Activated naive CD8-positive, alpha-beta T cell treated with anti-CD3 and anti-CD28 coated beads, Interleukin-2, amount 50 U/mL, for 24 hours (primary cell): ENCODE measurements around the gene NPDC1.

Source experiments
- ATAC-seq: fragments of 150-1000 bp; cut with Tn5 transposase; one replicate; pipeline ENCODE4 v1.10.0; 2021
- DNase-seq: peaks from one replicate; pipeline ENCODE4 v3.0.0; 2021
- H3K27ac Mint-ChIP-seq: one replicate; pipeline ENCODE4 v1.8.0; 2021; ENCODE audit warnings: mild to moderate bottlenecking, mixed read lengths
- H3K27me3 Mint-ChIP-seq: one replicate; pipeline ENCODE4 v1.8.0; 2021; ENCODE audit warnings: mixed read lengths
- H3K36me3 Mint-ChIP-seq: one replicate; pipeline ENCODE4 v1.8.0; 2021; ENCODE audit warnings: low read depth, mixed read lengths
- H3K4me1 Mint-ChIP-seq: one replicate; pipeline ENCODE4 v1.8.0; 2021; ENCODE audit warnings: mixed read lengths
- H3K4me3 Mint-ChIP-seq: one replicate; pipeline ENCODE4 v1.8.0; 2021; ENCODE audit warnings: mild to moderate bottlenecking, moderate library complexity, mixed read lengths
- H3K9me3 Mint-ChIP-seq: one replicate; pipeline ENCODE4 v1.8.0; 2021; ENCODE audit warnings: mixed read lengths

NPDC1 gene

GRCh38 chr9:137000177-137000930, 45.6 kb downstream of the NPDC1 start:
- Mint-ChIP-seq H3K4me3 (peak overlapping the region; percentile 58), H3K27me3 (peaks cover 5% of the 10 kb centered on the region), H3K4me1 (peaks cover 49% of the 10 kb centered on the region), H3K36me3 (no peaks in the 10 kb centered on the region), H3K27ac (peak overlapping the region; percentile 85), H3K9me3 (no peaks in the 10 kb centered on the region)
- DNase-seq (peak; percentile 74), ATAC-seq (peak; percentile 88)

- Mint-ChIP-seq H3K4me3 (no peak overlapping the region), H3K27me3 (peaks cover 5% of the 10 kb centered on the region), H3K4me1 (peaks cover 52% of the 10 kb centered on the region), H3K9me3 (no peaks in the 10 kb centered on the region), H3K27ac (peak overlapping the region; percentile 22), H3K36me3 (no peaks in the 10 kb centered on the region)
- peak; percentile 29 for DNase-seq
- no peak for ATAC-seq
Observed at GRCh38 chr9:136997830-136998234, 48.1 kb downstream of the NPDC1 start.

GRCh38 chr9:136997371-136997770, 48.6 kb downstream of the NPDC1 start:
- Mint-ChIP-seq H3K9me3 (no peaks in the 10 kb centered on the region), H3K4me1 (peaks cover 56% of the 10 kb centered on the region), H3K4me3 (no peak overlapping the region), H3K27ac (peak overlapping the region; percentile 22), H3K36me3 (no peaks in the 10 kb centered on the region), H3K27me3 (peaks cover 5% of the 10 kb centered on the region)
- ATAC-seq (no peak), DNase-seq (peak; percentile 14)

GRCh38 chr9:136996361-136997292, 49.4 kb downstream of the NPDC1 start, which contains the start of gene CLIC3:
TSS of gene CLIC3 (minus strand) at chr9:136996568. CDS start at chr9:136996543, 25 bp downstream.
- Mint-ChIP-seq H3K4me1 (peaks cover 57% of the 10 kb centered on the region), H3K27me3 (peaks cover 5% of the 10 kb centered on the region), H3K4me3 (peak within 1 kb of the TSS; percentile 21), H3K36me3 (no peaks in the 10 kb centered on the region), H3K27ac (no peak within 1 kb of the TSS), H3K9me3 (no peaks in the 10 kb centered on the region)
- ATAC-seq (no peak), DNase-seq (peak; percentile 47)

- no peak for ATAC-seq
- H3K36me3 Mint-ChIP-seq = no peaks in the 10 kb centered on the region
- no peaks in the 10 kb centered on the region for H3K9me3 Mint-ChIP-seq
- no peak overlapping the region for H3K4me3 Mint-ChIP-seq
- DNase-seq = no peak
- H3K27me3 Mint-ChIP-seq = peaks cover 5% of the 10 kb centered on the region
- no peak overlapping the region for H3K27ac Mint-ChIP-seq
- H3K4me1 Mint-ChIP-seq = peaks cover 58% of the 10 kb centered on the region
Observed at GRCh38 chr9:136995772-136996311, 50.1 kb downstream of the NPDC1 start.

- no peaks in the 10 kb centered on the region for H3K36me3 Mint-ChIP-seq
- no peak overlapping the region for H3K4me3 Mint-ChIP-seq
- H3K4me1 Mint-ChIP-seq = peaks cover 54% of the 10 kb centered on the region
- no peak overlapping the region for H3K27ac Mint-ChIP-seq
- peaks cover 5% of the 10 kb centered on the region for H3K27me3 Mint-ChIP-seq
- no peaks in the 10 kb centered on the region for H3K9me3 Mint-ChIP-seq
- DNase-seq (no peak), ATAC-seq (no peak)
Observed at GRCh38 chr9:136995362-136995761, 50.6 kb downstream of the NPDC1 start.

DNA sequence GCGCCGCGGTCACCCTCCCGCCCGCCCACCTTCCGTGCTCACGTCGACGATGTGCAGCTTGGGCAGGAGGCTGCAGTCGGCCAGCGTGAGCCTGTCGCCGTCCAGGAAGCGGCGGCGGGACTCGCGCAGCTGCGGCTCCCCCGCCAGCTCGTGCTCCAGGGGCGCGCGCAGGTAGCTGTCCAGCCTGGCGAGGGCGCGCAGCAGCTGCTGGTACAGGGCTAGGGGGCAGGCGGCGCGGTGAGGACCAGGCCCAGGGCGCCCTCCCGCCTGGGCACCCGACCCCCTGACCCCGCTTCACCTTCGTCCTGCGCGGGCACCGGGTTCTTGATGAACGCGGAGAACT, 51.1 kb downstream of the NPDC1 start:
- Mint-ChIP-seq H3K4me1 (peaks cover 49% of the 10 kb centered on the region), H3K36me3 (no peaks in the 10 kb centered on the region), H3K4me3 (no peak overlapping the region), H3K27me3 (peaks cover 5% of the 10 kb centered on the region), H3K9me3 (no peaks in the 10 kb centered on the region), H3K27ac (no peak overlapping the region)
- DNase-seq = no peak
- no peak for ATAC-seq

- Mint-ChIP-seq H3K4me1 (peaks cover 44% of the 10 kb centered on the region), H3K27ac (no peak overlapping the region), H3K36me3 (no peaks in the 10 kb centered on the region), H3K4me3 (peak overlapping the region; percentile 85), H3K27me3 (peaks cover 5% of the 10 kb centered on the region), H3K9me3 (no peaks in the 10 kb centered on the region)
- DNase-seq (no peak), ATAC-seq (no peak)
Observed at GRCh38 chr9:136994180-136994887, 51.6 kb downstream of the NPDC1 start.

- peaks cover 5% of the 10 kb centered on the region for H3K27me3 Mint-ChIP-seq
Observed at GRCh38 chr9:136992819-136993369, 53.1 kb downstream of the NPDC1 start.

GRCh38 chr9:136991993-136992818, 53.8 kb downstream of the NPDC1 start, which contains the start of gene PAXX:
TSS of gene PAXX (plus strand) at chr9:136992422. CDS start at chr9:136992444, 22 bp downstream.
- Mint-ChIP-seq H3K4me3 (peak within 1 kb of the TSS; percentile 85), H3K4me1 (peaks cover 22% of the 10 kb centered on the region), H3K27ac (peak within 1 kb of the TSS; percentile 76), H3K36me3 (no peaks in the 10 kb centered on the region), H3K27me3 (peaks cover 5% of the 10 kb centered on the region), H3K9me3 (no peaks in the 10 kb centered on the region)
- DNase-seq (peak; percentile 98), ATAC-seq (peak; percentile 83)

More at GRCh38 chr9:136992819-136993369, 53.1 kb downstream of the NPDC1 start:
- no peak for ATAC-seq
- Mint-ChIP-seq H3K27ac (peak overlapping the region; percentile 76), H3K36me3 (no peaks in the 10 kb centered on the region), H3K4me1 (peaks cover 29% of the 10 kb centered on the region), H3K9me3 (no peaks in the 10 kb centered on the region), H3K4me3 (peak overlapping the region; percentile 85)
- no peak for DNase-seq

DNA sequence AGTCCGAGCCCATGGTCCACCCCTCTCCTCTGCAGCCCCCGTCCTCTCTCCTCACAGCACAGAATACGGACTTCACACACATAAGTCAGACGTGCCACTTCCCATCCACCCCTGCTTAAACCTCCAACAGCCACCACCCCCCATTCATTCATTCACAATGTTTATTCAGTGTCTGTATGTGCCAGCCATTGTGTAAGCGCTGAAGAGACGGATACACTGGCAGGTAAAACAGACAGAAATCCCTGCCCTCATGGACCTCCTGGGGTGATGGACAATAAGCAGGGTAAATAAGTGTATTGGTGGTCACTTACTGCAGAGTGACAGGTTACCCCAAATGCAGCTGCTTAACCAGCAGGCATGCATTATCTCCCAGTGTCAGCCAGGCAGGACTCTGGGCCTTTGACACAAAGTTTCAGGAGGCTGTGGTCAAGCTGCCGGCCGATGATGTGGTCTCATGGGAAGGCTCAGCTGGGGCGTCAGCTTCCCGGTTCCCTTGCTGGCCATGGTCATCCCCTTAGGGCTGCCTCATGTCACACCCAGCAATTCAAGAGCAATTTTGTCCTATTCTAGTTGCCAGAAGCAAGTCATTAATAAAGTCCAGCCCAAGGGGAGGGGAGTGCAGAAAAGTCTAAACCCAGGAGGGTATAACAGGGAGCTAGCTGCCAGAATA, 55.6 kb downstream of the NPDC1 start:
- no peak overlapping the region for H3K4me3 Mint-ChIP-seq
- H3K27me3 Mint-ChIP-seq = peaks cover 13% of the 10 kb centered on the region
- H3K9me3 Mint-ChIP-seq = no peaks in the 10 kb centered on the region
- DNase-seq (no peak), ATAC-seq (no peak)
- no peaks in the 10 kb centered on the region for H3K36me3 Mint-ChIP-seq
- H3K4me1 Mint-ChIP-seq = peaks cover 14% of the 10 kb centered on the region
- H3K27ac Mint-ChIP-seq = no peak overlapping the region
